RWPE2 (cell line): ENCODE data around the gene NBPF1.
A peak's percentile ranks its signal among the peaks of the same experiment; 100 is the strongest.
"Not testable (repeated sequence)": the region's sequence is repeated elsewhere in the genome, so short reads cannot be mapped to it uniquely, and the experiment has no call there.

Experiments used
- ATAC-seq: fragments of 200-7000 bp; cut with Tn5 transposase; 3 replicates; pipeline ENCODE4 v1.9.1; 2021; ENCODE audit warnings: low read depth
- DNase-seq: peaks from one replicate; pipeline ENCODE4 v3.0.0-alpha.2; 2020; ENCODE audit warnings: low spot score
- H3K27ac ChIP-seq: fragments of 450-650 bp; 2 replicates; pipeline ENCODE4 v1.5.1; 2017; ENCODE audit warnings: mild to moderate bottlenecking; ENCODE audit not compliant: poor library complexity, severe bottlenecking
- H3K27me3 ChIP-seq: fragments of 250-450 bp; sonication (Bioruptor Pico); 2 replicates; pipeline ENCODE4 v1.5.1; 2021; ENCODE audit warnings: mild to moderate bottlenecking, moderate library complexity; ENCODE audit not compliant: insufficient read depth, poor library complexity, severe bottlenecking
- H3K36me3 ChIP-seq: fragments of 250-450 bp; sonication (Bioruptor Pico); 2 replicates; pipeline ENCODE4 v1.5.1; 2020; ENCODE audit warnings: low read depth, mild to moderate bottlenecking, moderate library complexity
- H3K4me1 ChIP-seq: fragments of 250-450 bp; sonication (Bioruptor Pico); 2 replicates; pipeline ENCODE4 v1.5.1; 2021; ENCODE audit warnings: mild to moderate bottlenecking, moderate library complexity; ENCODE audit not compliant: insufficient read depth, poor library complexity, severe bottlenecking
- H3K4me3 ChIP-seq: fragments of 250-450 bp; sonication (Bioruptor Pico); 2 replicates; pipeline ENCODE4 v1.5.1; 2021; ENCODE audit warnings: mild to moderate bottlenecking, moderate library complexity; ENCODE audit not compliant: severe bottlenecking
- H3K9me3 ChIP-seq: fragments of 250-450 bp; sonication (Bioruptor Pico); 2 replicates; pipeline ENCODE4 v1.5.1; 2021; ENCODE audit warnings: mild to moderate bottlenecking, moderate library complexity; ENCODE audit not compliant: severe bottlenecking
- TF ChIP-seq, protein P1 (sequence below): fragments of 450-650 bp; IDR thresholded peaks from one replicate; pipeline ENCODE4 v1.5.1; 2017; ENCODE audit warnings: mild to moderate bottlenecking, moderate library complexity; ENCODE audit not compliant: poor library complexity, severe bottlenecking

NBPF1 gene

DNA sequence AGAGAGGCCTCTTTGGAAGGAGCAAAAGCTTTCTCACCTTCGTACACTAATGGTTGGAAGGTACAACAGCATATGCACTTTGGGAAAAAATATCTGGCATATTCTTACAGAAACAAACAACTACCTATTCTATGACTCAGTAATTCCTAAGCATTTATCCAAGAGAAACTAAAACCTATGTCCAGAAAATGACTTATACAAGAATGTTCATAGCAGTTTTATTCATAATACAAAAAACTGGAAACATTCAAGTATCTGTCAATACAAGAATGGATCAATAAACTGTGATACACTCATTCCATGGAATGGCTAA, 8.2 kb downstream of the NBPF1 start:
- no peak overlapping the region for H3K27ac ChIP-seq
- ATAC-seq (no peak), DNase-seq (no peak)
- no peak overlapping the region for H3K4me3 ChIP-seq
- no peaks in the 10 kb centered on the region for H3K9me3 ChIP-seq
- no peaks in the 10 kb centered on the region for H3K4me1 ChIP-seq
- TF ChIP-seq, protein P1, sequence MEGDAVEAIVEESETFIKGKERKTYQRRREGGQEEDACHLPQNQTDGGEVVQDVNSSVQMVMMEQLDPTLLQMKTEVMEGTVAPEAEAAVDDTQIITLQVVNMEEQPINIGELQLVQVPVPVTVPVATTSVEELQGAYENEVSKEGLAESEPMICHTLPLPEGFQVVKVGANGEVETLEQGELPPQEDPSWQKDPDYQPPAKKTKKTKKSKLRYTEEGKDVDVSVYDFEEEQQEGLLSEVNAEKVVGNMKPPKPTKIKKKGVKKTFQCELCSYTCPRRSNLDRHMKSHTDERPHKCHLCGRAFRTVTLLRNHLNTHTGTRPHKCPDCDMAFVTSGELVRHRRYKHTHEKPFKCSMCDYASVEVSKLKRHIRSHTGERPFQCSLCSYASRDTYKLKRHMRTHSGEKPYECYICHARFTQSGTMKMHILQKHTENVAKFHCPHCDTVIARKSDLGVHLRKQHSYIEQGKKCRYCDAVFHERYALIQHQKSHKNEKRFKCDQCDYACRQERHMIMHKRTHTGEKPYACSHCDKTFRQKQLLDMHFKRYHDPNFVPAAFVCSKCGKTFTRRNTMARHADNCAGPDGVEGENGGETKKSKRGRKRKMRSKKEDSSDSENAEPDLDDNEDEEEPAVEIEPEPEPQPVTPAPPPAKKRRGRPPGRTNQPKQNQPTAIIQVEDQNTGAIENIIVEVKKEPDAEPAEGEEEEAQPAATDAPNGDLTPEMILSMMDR: no peak
- H3K36me3 ChIP-seq: peaks cover 8% of the 10 kb centered on the region
- no peaks in the 10 kb centered on the region for H3K27me3 ChIP-seq

- ATAC-seq, H3K4me3 ChIP-seq, H3K27ac ChIP-seq, H3K36me3 ChIP-seq, H3K9me3 ChIP-seq, H3K27me3 ChIP-seq, DNase-seq, H3K4me1 ChIP-seq: not testable (repeated sequence)
Observed at GRCh38 chr1:16604514-16605212, 8.7 kb downstream of the NBPF1 start.

DNA sequence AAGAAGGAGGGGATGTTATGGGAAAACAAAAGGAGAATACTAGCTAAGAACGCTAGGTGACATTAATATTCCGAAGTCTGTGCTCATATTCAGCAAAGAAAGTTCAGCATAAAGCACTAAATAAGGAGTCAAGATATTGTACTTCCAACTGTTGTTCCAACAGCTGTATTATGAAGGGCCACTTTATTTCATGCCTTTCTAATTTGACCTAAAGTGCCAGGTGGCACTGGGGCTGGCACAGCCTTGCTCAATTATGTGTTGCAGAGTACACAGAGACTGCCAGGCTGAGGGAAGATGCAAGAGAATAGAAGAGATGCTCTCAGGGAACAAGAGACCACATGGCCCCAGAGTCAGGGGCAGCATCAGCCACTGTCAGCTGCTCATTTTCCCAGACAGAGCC, 9.7 kb downstream of the NBPF1 start:
- not testable (repeated sequence) for H3K27ac ChIP-seq, DNase-seq

DNA sequence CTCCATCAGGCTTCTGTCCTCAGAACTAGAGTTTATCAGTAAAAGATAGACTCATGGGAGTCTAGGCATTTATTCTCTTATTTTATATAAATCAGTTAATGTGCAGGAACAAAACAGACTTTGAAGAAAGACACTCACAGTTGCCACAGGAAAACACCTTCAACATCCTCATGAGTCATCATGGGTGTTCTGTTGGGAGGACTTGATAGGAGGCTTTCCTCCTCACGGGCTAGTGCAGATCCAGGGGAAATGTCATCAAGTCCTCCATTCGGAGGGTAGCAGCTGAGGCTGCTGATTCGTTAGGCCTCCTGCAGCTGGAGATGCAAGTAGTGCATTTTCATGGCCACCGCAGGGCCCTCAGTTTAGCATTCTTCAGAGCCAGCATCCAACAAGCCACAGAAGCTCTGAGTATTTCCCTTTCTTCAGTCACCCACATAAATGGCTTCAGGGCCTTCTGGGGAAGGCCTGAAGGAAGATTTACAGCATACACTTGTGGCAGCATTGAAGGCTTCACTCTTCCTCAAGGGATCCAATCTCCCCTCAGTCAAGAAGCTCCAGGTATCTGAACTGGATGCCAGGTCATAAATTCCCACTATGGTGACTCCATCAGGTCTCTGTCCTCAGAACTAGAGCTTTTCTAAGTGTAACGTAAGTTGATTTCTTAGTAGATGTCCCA, 10.9 kb downstream of the NBPF1 start:
- H3K9me3 ChIP-seq, H3K4me1 ChIP-seq, H3K27ac ChIP-seq, H3K27me3 ChIP-seq, H3K4me3 ChIP-seq, DNase-seq, H3K36me3 ChIP-seq: not testable (repeated sequence)
- ATAC-seq: peak; percentile 56; the same call in 1 of the 3 replicates

More for the DNA sequence above, 9.7 kb downstream of the NBPF1 start:
- not testable (repeated sequence) for H3K9me3 ChIP-seq, H3K4me3 ChIP-seq, ATAC-seq, H3K4me1 ChIP-seq, H3K36me3 ChIP-seq, H3K27me3 ChIP-seq

GRCh38 chr1:16600855-16601786, 12.2 kb downstream of the NBPF1 start:
- H3K4me1 ChIP-seq, H3K27ac ChIP-seq, H3K4me3 ChIP-seq, ATAC-seq, H3K9me3 ChIP-seq, H3K27me3 ChIP-seq, H3K36me3 ChIP-seq, DNase-seq: not testable (repeated sequence)

GRCh38 chr1:16599326-16599725, 14.0 kb downstream of the NBPF1 start:
- ATAC-seq, H3K4me3 ChIP-seq: not testable (repeated sequence)

GRCh38 chr1:16595216-16595615, 18.1 kb downstream of the NBPF1 start:
- not testable (repeated sequence) for H3K36me3 ChIP-seq, H3K27ac ChIP-seq, H3K4me1 ChIP-seq, H3K27me3 ChIP-seq, H3K4me3 ChIP-seq, DNase-seq, H3K9me3 ChIP-seq
- 0 out of 3 replicates have a peak, but pooled peaks have one; percentile 23 for ATAC-seq

More at GRCh38 chr1:16599326-16599725, 14.0 kb downstream of the NBPF1 start:
- H3K36me3 ChIP-seq, H3K9me3 ChIP-seq, H3K4me1 ChIP-seq, H3K27me3 ChIP-seq, H3K27ac ChIP-seq, DNase-seq: not testable (repeated sequence)

DNA sequence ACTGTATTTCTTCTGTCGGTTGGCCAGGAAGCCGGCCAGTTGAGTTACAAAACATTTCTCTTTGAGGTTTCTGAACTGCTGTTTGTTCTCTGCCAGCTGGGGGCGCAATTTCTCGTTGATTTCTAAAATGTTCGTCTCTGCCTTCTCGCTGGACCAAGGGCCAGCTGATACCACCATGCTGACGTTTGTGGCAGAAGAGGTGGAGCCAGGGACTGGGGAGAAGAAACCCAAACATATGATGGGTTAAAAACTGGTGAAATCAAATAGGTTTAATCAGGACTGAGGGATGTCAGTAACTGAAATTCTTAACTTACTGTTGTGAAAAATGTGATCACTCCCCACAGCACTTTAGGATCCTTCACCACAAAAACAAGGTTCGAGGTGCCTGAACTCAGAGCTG, 21.5 kb downstream of the NBPF1 start:
- H3K9me3 ChIP-seq, H3K4me1 ChIP-seq, H3K27me3 ChIP-seq, ATAC-seq, H3K27ac ChIP-seq, H3K4me3 ChIP-seq, H3K36me3 ChIP-seq, DNase-seq: not testable (repeated sequence)

- H3K4me1 ChIP-seq, DNase-seq, H3K4me3 ChIP-seq, H3K27ac ChIP-seq, H3K9me3 ChIP-seq, H3K27me3 ChIP-seq, ATAC-seq, H3K36me3 ChIP-seq: not testable (repeated sequence)
Observed at GRCh38 chr1:16588081-16588480, 25.3 kb downstream of the NBPF1 start.

- not testable (repeated sequence) for H3K27me3 ChIP-seq, H3K4me1 ChIP-seq, DNase-seq, ATAC-seq, H3K9me3 ChIP-seq, H3K27ac ChIP-seq, H3K4me3 ChIP-seq, H3K36me3 ChIP-seq
Observed at GRCh38 chr1:16587639-16588038, 25.7 kb downstream of the NBPF1 start.
